NCI-H345 (cell line): Measurements from ENCODE around the gene GRHPR.

Experiments
- DNase-seq: peaks from one replicate; lab custom pipeline; 2025; lab: John Stamatoyannopoulos, UW

Gene GRHPR

GRCh38 chr9:37485389-37486255 lies 63.1 kb downstream of the GRHPR start, which contains the start of gene POLR1E:
POLR1E (plus strand) TSS chr9:37485948; CDS start chr9:37486048, 100 bp downstream.
- DNase-seq = peak; percentile 96

DNA sequence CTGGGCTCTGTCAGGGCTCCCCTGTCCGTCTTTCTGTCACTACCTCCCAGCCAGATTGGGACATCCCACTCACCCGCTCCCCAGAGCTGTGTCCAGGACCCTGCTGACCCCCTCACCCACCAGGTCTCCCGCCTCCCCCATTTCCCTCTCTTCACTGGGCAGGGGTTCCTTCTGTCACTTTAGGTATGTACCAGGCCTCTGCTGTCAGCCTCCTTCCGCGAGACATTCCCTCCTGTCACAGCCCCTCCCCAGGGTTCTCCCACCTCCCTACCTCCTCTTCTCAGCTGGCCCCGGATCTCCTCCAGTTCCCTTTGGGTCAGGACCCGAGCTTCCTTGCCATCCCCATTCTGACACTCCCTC lies 63.7 kb downstream of the GRHPR start:
- DNase-seq = no peak
